Heart left ventricle (tissue), 13 donors: ENCODE data around the gene PEPD.

Experiments used
- CTCF ChIP-seq, 12 donors: fragments of 200-600 bp; sonication (generic) in 4 of 12; IDR thresholded peaks; one replicate each; pipeline versions ENCODE4 v1.5.0 to v1.8.0; 2018 to 2022; ENCODE audit warnings: antibody characterized with exemption in 12 of 12, mild to moderate bottlenecking in 5 of 12
- POLR2A ChIP-seq, 2 donors: fragments of 450-650 bp; IDR thresholded peaks; one replicate each; pipeline ENCODE4 v1.6.1; 2017; ENCODE audit warnings: antibody characterized with exemption in 2 of 2, mild to moderate bottlenecking in 2 of 2, moderate library complexity in 2 of 2
- donor health status: ischemic (EF 13 %, LVEDD 7.1; RV severe dilation, severe dysfunction).
- donor health status: DM: no; HTN: yes; CAD: no.
- donor health status: DM: no; HTN: no; CAD: no.
- donor health status: ischemic (EF 25% LVEDD 6.9; RV normal size, moderate dysfunction).
- donor health status: ischemic (EF 25% LVEDD 5.7; RV mildly dilated, moderate dysfunction).
- donor health status: ischemic (EF 35%, LVEDD 5.7; RV mildly dilated, moderate dysfunction).
- donor health status: nonischemic (EF 11% LVEDD 7.7; RV severe dilation, severe dysfunction).
- donor health status: DM: yes; HTN: yes; CAD: no.
- donor health status: PGD.
- donor health status: ischemic (EF 29% LVEDD 5.4; RV normal size, mild dysfunction).
- donor health status: nonischemic (EF 23%, LVEDD 6.1; RV moderate dilation, normal function).

- TF ChIP-seq CTCF (IDR thresholded peaks at IDR 0.05) (no peak), POLR2A (IDR thresholded peaks at IDR 0.05) (no peak)
These were observed 68.3 kb downstream of the PEPD start for GRCh38 chr19:33453265-33453664.
